Gastrocnemius medialis (tissue), 4 donors: ENCODE results near the gene HLA-B. TPM values are rescaled to one million over a fixed set of nuclear protein-coding genes. Genes with fewer than 3 reads are reported as not detected.
"Not testable (repeated sequence)": the region's sequence is repeated elsewhere in the genome, so short reads cannot be mapped to it uniquely, and the experiment has no call there.

Experiments used
- ATAC-seq, 2 donors: fragments of 150-250 bp; one replicate each; pipeline ENCODE4 v1.9.1; 2016
- DNase-seq, 2 donors: peaks; one replicate each; pipeline ENCODE4 v3.0.0-alpha.2; 2019
- H3K27ac ChIP-seq, 4 donors: fragments of 200-600 bp; sonication (generic); 1 replicate in 1 of 4; 2 replicates in 3 of 4; pipeline ENCODE4 v1.5.1; 2016 to 2018; ENCODE audit warnings: mild to moderate bottlenecking in 2 of 4, moderate library complexity in 1 of 4
- H3K27me3 ChIP-seq, 3 donors: fragments of 200-600 bp; sonication (generic) in 2 of 3; 1 replicate in 1 of 3; 2 replicates in 2 of 3; pipeline versions ENCODE4 v1.5.1 to v1.6.0; 2016 to 2019; ENCODE audit warnings: mild to moderate bottlenecking in 1 of 3, moderate library complexity in 1 of 3
- H3K36me3 ChIP-seq, 2 donors: fragments of 200-600 bp; sonication (generic) in 1 of 2; one replicate each; pipeline ENCODE4 v1.5.1; 2017 to 2018
- H3K4me1 ChIP-seq, 2 donors: fragments of 200-600 bp; sonication (generic) in 1 of 2; one replicate each; pipeline ENCODE4 v1.5.1; 2016 to 2017; ENCODE audit warnings: mild to moderate bottlenecking in 2 of 2
- H3K4me3 ChIP-seq, 4 donors: fragments of 200-600 bp; sonication (generic) in 3 of 4; 1 replicate in 1 of 4; 2 replicates in 3 of 4; pipeline ENCODE4 v1.5.1; 2016 to 2019; ENCODE audit warnings: mild to moderate bottlenecking in 2 of 4
- H3K9me3 ChIP-seq, 3 donors: fragments of 200-600 bp; sonication (generic) in 2 of 3; 1 replicate in 1 of 3; 2 replicates in 2 of 3; pipeline ENCODE4 v1.5.1; 2016 to 2019
- POLR2A ChIP-seq, 2 donors: fragments of 450-650 bp; IDR thresholded peaks; one replicate each; pipeline ENCODE4 v1.6.1; 2017; ENCODE audit warnings: antibody characterized with exemption in 2 of 2, mild to moderate bottlenecking in 2 of 2, moderate library complexity in 2 of 2
- in situ Hi-C, 4 donors: fragments of 200-750 bp; cut with MboI; loops; one replicate each; pipeline versions ENCODE4 v1.15.0 to v1.8.0; 2017; ENCODE audit warnings: low sequenced_read_pairs in 4 of 4
- intact Hi-C: fragments of 100-400 bp; cut with DNase I; formaldehyde crosslinking; loops from one replicate; pipeline ENCODE4 v1.15.1; 2023; ENCODE audit warnings: low total_unique reads
- total RNA-seq, 4 donors: library from RNA; depleted of rRNA; stranded (reverse); fragments of >200 nt; gene quantifications; one replicate each; pipeline versions ENCODE4 v1.1.0 to v1.2.3, GENCODE V29; 2016
- TF ChIP-seq, protein P1 (sequence below), 5 experiments: fragments of 450-650 bp in 3 of 5; fragments of 200-600 bp in 2 of 5; sonication (generic) in 2 of 5; IDR thresholded peaks in 4 of 5; conservative IDR thresholded peaks in 1 of 5; 1 replicate in 4 of 5; 2 replicates in 1 of 5; pipeline ENCODE4 v1.5.1; 2016 to 2019; ENCODE audit warnings: antibody characterized with exemption in 5 of 5, mild to moderate bottlenecking in 3 of 5, moderate library complexity in 3 of 5

HLA-B gene
- total RNA-seq, 4 donors from 2014 or later, result 182 to 300 (median 192) TPM

DNA sequence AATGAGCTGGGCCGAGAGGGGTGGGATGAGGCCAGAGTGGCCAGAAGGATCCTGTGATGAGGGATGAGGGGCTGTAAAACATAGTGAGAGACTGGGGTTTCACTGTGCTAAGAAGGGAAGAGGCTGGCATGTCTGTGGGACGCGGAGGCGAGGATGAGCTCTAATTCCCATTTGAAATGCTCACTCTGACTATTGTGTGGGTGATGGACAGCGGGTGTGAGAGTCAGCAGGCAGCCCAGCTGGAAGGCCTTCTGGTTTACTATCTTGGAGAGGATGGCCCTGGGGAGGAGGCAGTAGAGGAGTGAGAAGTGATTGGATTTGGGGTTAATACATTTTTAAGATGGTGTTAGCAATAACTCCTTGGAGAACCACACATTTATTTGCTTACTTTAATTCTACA lies 37.0 kb upstream of the HLA-B start:
- Histone ChIP-seq H3K9me3 (no peaks in the 10 kb centered on the region), H3K4me1 (no peaks in the 10 kb centered on the region), H3K4me3 (no peak overlapping the region), H3K27ac (no peak overlapping the region), H3K36me3 (no peaks in the 10 kb centered on the region), H3K27me3 (no peaks in the 10 kb centered on the region)
- TF ChIP-seq POLR2A (IDR thresholded peaks at IDR 0.05), result no peak
- TF ChIP-seq, protein P1, sequence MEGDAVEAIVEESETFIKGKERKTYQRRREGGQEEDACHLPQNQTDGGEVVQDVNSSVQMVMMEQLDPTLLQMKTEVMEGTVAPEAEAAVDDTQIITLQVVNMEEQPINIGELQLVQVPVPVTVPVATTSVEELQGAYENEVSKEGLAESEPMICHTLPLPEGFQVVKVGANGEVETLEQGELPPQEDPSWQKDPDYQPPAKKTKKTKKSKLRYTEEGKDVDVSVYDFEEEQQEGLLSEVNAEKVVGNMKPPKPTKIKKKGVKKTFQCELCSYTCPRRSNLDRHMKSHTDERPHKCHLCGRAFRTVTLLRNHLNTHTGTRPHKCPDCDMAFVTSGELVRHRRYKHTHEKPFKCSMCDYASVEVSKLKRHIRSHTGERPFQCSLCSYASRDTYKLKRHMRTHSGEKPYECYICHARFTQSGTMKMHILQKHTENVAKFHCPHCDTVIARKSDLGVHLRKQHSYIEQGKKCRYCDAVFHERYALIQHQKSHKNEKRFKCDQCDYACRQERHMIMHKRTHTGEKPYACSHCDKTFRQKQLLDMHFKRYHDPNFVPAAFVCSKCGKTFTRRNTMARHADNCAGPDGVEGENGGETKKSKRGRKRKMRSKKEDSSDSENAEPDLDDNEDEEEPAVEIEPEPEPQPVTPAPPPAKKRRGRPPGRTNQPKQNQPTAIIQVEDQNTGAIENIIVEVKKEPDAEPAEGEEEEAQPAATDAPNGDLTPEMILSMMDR (IDR thresholded peaks at IDR 0.05 in 4 of 5, conservative IDR thresholded peaks at IDR 0.05 in 1 of 5), result no peak
- DNase-seq (no peak), ATAC-seq (no peak)
- intact Hi-C loops (no loop called here), in situ Hi-C loops (no loop called here)

- H3K36me3 ChIP-seq, H3K27me3 ChIP-seq, in situ Hi-C loops, H3K4me3 ChIP-seq, H3K27ac ChIP-seq, H3K9me3 ChIP-seq, ATAC-seq, intact Hi-C loops, DNase-seq, H3K4me1 ChIP-seq: not testable (repeated sequence)
These were observed 32.8 kb upstream of the HLA-B start for GRCh38 chr6:31389802-31390132.

GRCh38 chr6:31388916-31389801 lies 32.2 kb upstream of the HLA-B start:
- intact Hi-C loops, in situ Hi-C loops, H3K4me3 ChIP-seq, H3K27me3 ChIP-seq, H3K9me3 ChIP-seq, DNase-seq, H3K27ac ChIP-seq, H3K36me3 ChIP-seq, H3K4me1 ChIP-seq: not testable (repeated sequence)
- ATAC-seq, result peak in 1 of 2 donors; percentile 69

- DNase-seq (no peak), ATAC-seq (no peak)
- TF ChIP-seq POLR2A (IDR thresholded peaks at IDR 0.05), result no peak
- TF ChIP-seq, protein P1 (IDR thresholded peaks at IDR 0.05 in 4 of 5, conservative IDR thresholded peaks at IDR 0.05 in 1 of 5), result no peak
- Histone ChIP-seq H3K4me1 (no peaks in the 10 kb centered on the region), H3K9me3 (no peaks in the 10 kb centered on the region), H3K36me3 (no peaks in the 10 kb centered on the region), H3K4me3 (no peak overlapping the region), H3K27me3 (no peaks in the 10 kb centered on the region), H3K27ac (no peak overlapping the region)
- intact Hi-C loops (loop anchor here (2.0 kb wide), 1 partner anchor 98 kb away; no protein-coding TSS in a partner anchor), in situ Hi-C loops (no loop called here)
These were observed 30.0 kb upstream of the HLA-B start for GRCh38 chr6:31386977-31387376.

DNA sequence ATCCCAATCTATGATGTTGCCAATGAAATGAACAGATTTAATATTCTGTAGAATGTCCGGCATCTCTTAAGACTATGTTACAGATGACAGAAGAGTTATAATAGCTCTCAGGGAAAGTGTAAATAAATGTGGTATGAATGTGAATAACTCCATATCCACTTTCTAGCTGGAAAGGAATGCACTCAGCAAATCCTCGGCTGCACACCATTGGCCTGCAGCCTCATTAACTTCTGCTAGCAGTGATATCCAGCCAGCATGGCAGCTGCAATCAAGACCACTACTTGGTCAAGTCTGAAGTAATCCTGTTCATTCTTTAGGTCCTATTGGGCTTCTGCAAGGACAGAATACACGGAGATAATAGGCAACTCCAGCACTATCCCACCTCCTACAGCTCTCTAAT lies 29.1 kb upstream of the HLA-B start:
- intact Hi-C loops (loop anchor here (2.0 kb wide), 1 partner anchor 99 kb away; no protein-coding TSS in a partner anchor), in situ Hi-C loops (no loop called here)
- no peaks in the 10 kb centered on the region for H3K9me3 ChIP-seq
- H3K4me1 ChIP-seq, result no peaks in the 10 kb centered on the region
- H3K4me3 ChIP-seq, result no peak overlapping the region
- H3K27ac ChIP-seq, result no peak overlapping the region
- DNase-seq (no peak), ATAC-seq (no peak)
- TF ChIP-seq, protein P1 (IDR thresholded peaks at IDR 0.05 in 4 of 5, conservative IDR thresholded peaks at IDR 0.05 in 1 of 5), result no peak
- TF ChIP-seq POLR2A (IDR thresholded peaks at IDR 0.05), result no peak
- H3K27me3 ChIP-seq, result no peaks in the 10 kb centered on the region
- H3K36me3 ChIP-seq, result no peaks in the 10 kb centered on the region
